Tibial artery (tissue), 4 donors: ENCODE measurements around the gene GINS2.

Experiments used
- DNase-seq, 2 donors: peaks; one replicate each; pipeline ENCODE4 v3.0.0-alpha.2; 2019
- H3K27ac ChIP-seq, 2 donors: fragments of 200-600 bp; sonication (generic) in 1 of 2; 1 replicate in 1 of 2; 2 replicates in 1 of 2; pipeline ENCODE4 v1.5.1; 2018 to 2019; ENCODE audit warnings: mild to moderate bottlenecking in 1 of 2
- H3K27me3 ChIP-seq, 2 donors: fragments of 200-600 bp; sonication (generic) in 1 of 2; one replicate each; pipeline versions ENCODE4 v1.5.1 to v1.6.0; 2016 to 2019
- H3K36me3 ChIP-seq, 3 donors: fragments of 200-600 bp; sonication (generic) in 2 of 3; one replicate each; pipeline ENCODE4 v1.5.1; 2016 to 2019; ENCODE audit warnings: mild to moderate bottlenecking in 2 of 3
- H3K4me1 ChIP-seq, 4 donors: fragments of 200-600 bp; sonication (generic) in 2 of 4; 1 replicate in 3 of 4; 2 replicates in 1 of 4; pipeline ENCODE4 v1.5.1; 2016 to 2019
- H3K4me3 ChIP-seq, 2 donors: fragments of 200-600 bp; sonication (generic) in 1 of 2; 1 replicate in 1 of 2; 2 replicates in 1 of 2; pipeline ENCODE4 v1.5.1; 2018 to 2019; ENCODE audit warnings: mild to moderate bottlenecking in 2 of 2
- H3K9me3 ChIP-seq, 3 donors: fragments of 200-600 bp; sonication (generic) in 1 of 3; one replicate each; pipeline ENCODE4 v1.5.1; 2016 to 2019
- CTCF ChIP-seq, 2 experiments: fragments of 200-600 bp in 1 of 2; fragments of 450-650 bp in 1 of 2; IDR thresholded peaks; one replicate each; pipeline ENCODE4 v1.5.1; 2017 to 2019; ENCODE audit warnings: antibody characterized with exemption in 2 of 2, mild to moderate bottlenecking in 1 of 2, moderate library complexity in 1 of 2
- intact Hi-C: fragments of 100-400 bp; cut with DNase I; formaldehyde crosslinking; loops from one replicate; pipeline ENCODE4 v1.15.0; 2023; ENCODE audit warnings: low total_unique reads

The GINS2 gene

GRCh38 chr16:85709766-85710585, 21.2 kb upstream of the GINS2 start:
- no peak for TF ChIP-seq CTCF (IDR thresholded peaks at IDR 0.05)

GRCh38 chr16:85708338-85708737, 19.6 kb upstream of the GINS2 start:
- no peak overlapping the region for H3K4me3 ChIP-seq
- intact Hi-C loops, result no loop called here
- no peaks in the 10 kb centered on the region for H3K4me1 ChIP-seq
- H3K36me3 ChIP-seq, result no peaks in the 10 kb centered on the region
- H3K27me3 ChIP-seq, result peaks cover 0 to 46% of the 10 kb centered on the region in 2 donors
- H3K9me3 ChIP-seq, result peaks cover 0 to 8% (median 4%) of the 10 kb centered on the region in 3 donors
- TF ChIP-seq CTCF (IDR thresholded peaks at IDR 0.05), result no peak
- DNase-seq, result no peak
- no peak overlapping the region for H3K27ac ChIP-seq

More at GRCh38 chr16:85709766-85710585, 21.2 kb upstream of the GINS2 start:
- Histone ChIP-seq H3K9me3 (peaks cover 0 to 8% (median 4%) of the 10 kb centered on the region in 3 donors), H3K27me3 (peaks cover 0 to 54% of the 10 kb centered on the region in 2 donors), H3K36me3 (no peaks in the 10 kb centered on the region), H3K4me1 (no peaks in the 10 kb centered on the region), H3K27ac (no peak overlapping the region), H3K4me3 (no peak overlapping the region)
- no peak for DNase-seq
- intact Hi-C loops, result no loop called here

GRCh38 chr16:85707528-85708095, 18.9 kb upstream of the GINS2 start:
- no peak for DNase-seq
- Histone ChIP-seq H3K27ac (no peak overlapping the region), H3K4me3 (no peak overlapping the region), H3K4me1 (no peaks in the 10 kb centered on the region), H3K27me3 (peaks cover 0 to 40% of the 10 kb centered on the region in 2 donors), H3K9me3 (peaks cover 0 to 8% (median 4%) of the 10 kb centered on the region in 3 donors), H3K36me3 (no peaks in the 10 kb centered on the region)
- TF ChIP-seq CTCF (IDR thresholded peaks at IDR 0.05), result no peak
- intact Hi-C loops, result no loop called here

- no peaks in the 10 kb centered on the region for H3K9me3 ChIP-seq
- intact Hi-C loops, result no loop called here
- no peak for TF ChIP-seq CTCF (IDR thresholded peaks at IDR 0.05)
- H3K27ac ChIP-seq, result no peak overlapping the region
- DNase-seq, result no peak
- H3K27me3 ChIP-seq, result peaks cover 0 to 36% of the 10 kb centered on the region in 2 donors
- no peak overlapping the region for H3K4me3 ChIP-seq
- H3K36me3 ChIP-seq, result no peaks in the 10 kb centered on the region
- no peaks in the 10 kb centered on the region for H3K4me1 ChIP-seq
Measured at GRCh38 chr16:85706449-85707034, 17.8 kb upstream of the GINS2 start.

GRCh38 chr16:85704900-85705846, 16.4 kb upstream of the GINS2 start:
- H3K27me3 ChIP-seq, result peaks cover 0 to 37% of the 10 kb centered on the region in 2 donors
- H3K36me3 ChIP-seq, result no peaks in the 10 kb centered on the region
- H3K27ac ChIP-seq, result no peak overlapping the region
- no peak for TF ChIP-seq CTCF (IDR thresholded peaks at IDR 0.05)
- no peaks in the 10 kb centered on the region for H3K4me1 ChIP-seq
- intact Hi-C loops, result no loop called here
- no peak overlapping the region for H3K4me3 ChIP-seq
- H3K9me3 ChIP-seq, result no peaks in the 10 kb centered on the region
- DNase-seq, result no peak
